Astrocyte (in vitro differentiated cells and primary cell): Measurements from ENCODE around the gene AVPR2. TPM values are rescaled to one million over a fixed set of nuclear protein-coding genes. Genes with fewer than 3 reads are reported as not detected.

ENCODE experiments used
- DNase-seq: peaks from one replicate; pipeline ENCODE4 v3.0.0-alpha.2; 2010; ENCODE audit warnings: low read depth
- FAIRE-seq: peaks from 2 replicates; lab custom pipeline; 2011; peaks lifted over from hg19 to GRCh38; lab: Jason Lieb, UNC
- H2AFZ ChIP-seq: 2 replicates; pipeline ENCODE4 v1.6.0; 2012; ENCODE audit warnings: low read depth, low read length, inconsistent platforms
- H3K27ac ChIP-seq: 2 replicates; pipeline ENCODE4 v1.5.1; 2011; ENCODE audit warnings: low read depth, low read length, inconsistent platforms
- H3K27me3 ChIP-seq: 2 replicates; pipeline ENCODE4 v1.6.0; 2011; ENCODE audit warnings: low read length, inconsistent platforms; ENCODE audit not compliant: insufficient read depth
- H3K36me3 ChIP-seq: 2 replicates; pipeline ENCODE4 v1.5.1; 2011; ENCODE audit warnings: low read length, inconsistent platforms; ENCODE audit not compliant: insufficient read depth
- H3K4me1 ChIP-seq: 2 replicates; pipeline ENCODE4 v1.5.1; 2011; ENCODE audit warnings: low read length, inconsistent platforms; ENCODE audit not compliant: insufficient read depth
- H3K4me2 ChIP-seq: 2 replicates; pipeline ENCODE4 v1.6.0; 2012; ENCODE audit warnings: low read length, inconsistent platforms
- H3K4me3 ChIP-seq: 2 replicates; pipeline ENCODE4 v1.5.1; 2011; ENCODE audit warnings: low read depth, mild to moderate bottlenecking, low read length, inconsistent platforms; ENCODE audit not compliant: insufficient read depth
- H3K79me2 ChIP-seq: 2 replicates; pipeline ENCODE4 v1.6.0; 2012; ENCODE audit warnings: mild to moderate bottlenecking, low read length, inconsistent platforms; ENCODE audit not compliant: insufficient read depth
- H3K9ac ChIP-seq: 2 replicates; pipeline ENCODE4 v1.6.0; 2012; ENCODE audit warnings: mild to moderate bottlenecking, low read length, inconsistent platforms
- H3K9me3 ChIP-seq: 2 replicates; pipeline ENCODE4 v1.5.1; 2012; ENCODE audit warnings: low read depth, mild to moderate bottlenecking, low read length, inconsistent platforms; ENCODE audit not compliant: insufficient read depth
- H4K20me1 ChIP-seq: 2 replicates; pipeline ENCODE4 v1.6.0; 2012; ENCODE audit warnings: low read length, inconsistent platforms; ENCODE audit not compliant: insufficient read depth
- H3K27ac Mint-ChIP-seq: one replicate; pipeline ENCODE4 v1.8.0; 2021; ENCODE audit warnings: mild to moderate bottlenecking, mixed read lengths; ENCODE audit not compliant: unreplicated experiment
- H3K27me3 Mint-ChIP-seq: one replicate; pipeline ENCODE4 v1.8.0; 2021; ENCODE audit warnings: low read depth, mixed read lengths; ENCODE audit not compliant: unreplicated experiment
- H3K36me3 Mint-ChIP-seq: one replicate; pipeline ENCODE4 v1.8.0; 2021; ENCODE audit warnings: low read depth, mixed read lengths; ENCODE audit not compliant: unreplicated experiment
- H3K4me1 Mint-ChIP-seq: one replicate; pipeline ENCODE4 v1.8.0; 2021; ENCODE audit warnings: low read depth, mixed read lengths; ENCODE audit not compliant: unreplicated experiment
- H3K4me3 Mint-ChIP-seq: one replicate; pipeline ENCODE4 v1.8.0; 2021; ENCODE audit warnings: mild to moderate bottlenecking, moderate library complexity, mixed read lengths; ENCODE audit not compliant: unreplicated experiment
- H3K9me3 Mint-ChIP-seq: one replicate; pipeline ENCODE4 v1.8.0; 2021; ENCODE audit warnings: mild to moderate bottlenecking, mixed read lengths; ENCODE audit not compliant: unreplicated experiment
- CTCF ChIP-seq: IDR thresholded peaks from 2 replicates; pipeline ENCODE4 v1.5.1; 2011; ENCODE audit warnings: low read depth, mild to moderate bottlenecking, inconsistent platforms, low read length, moderate library complexity; ENCODE audit not compliant: insufficient read depth
- EZH2 ChIP-seq: IDR thresholded peaks from 2 replicates; pipeline ENCODE4 v1.6.1; 2012; ENCODE audit warnings: mild to moderate bottlenecking, low read length, inconsistent platforms; ENCODE audit not compliant: insufficient read depth
- total RNA-seq: library from RNA; stranded (reverse); gene quantifications from 2 replicates; pipeline ENCODE4 v1.2.1, GENCODE V29; 2021

The AVPR2 gene
- total RNA-seq, 1 donor from 2014 or later, result not detected

- H3K27ac ChIP-seq, result peak overlapping the region; percentile 19
- no peak overlapping the region for H2AFZ ChIP-seq
- no peak for TF ChIP-seq EZH2
- no peak for TF ChIP-seq CTCF
These were observed 29.8 kb downstream of the AVPR2 start for GRCh38 chrX:153934148-153934761.

GRCh38 chrX:153934762-153935325 lies 30.4 kb downstream of the AVPR2 start, which contains the start of gene NAA10:
NAA10 (minus strand) TSS chrX:153935037; CDS start chrX:153934904, 133 bp downstream.
- H3K4me1 Mint-ChIP-seq, result no peaks in the 10 kb centered on the region
- no peak for FAIRE-seq
- Histone ChIP-seq H4K20me1 (peaks cover 13% of the 10 kb centered on the region), H3K4me1 (peaks cover 4% of the 10 kb centered on the region), H3K27me3 (no peaks in the 10 kb centered on the region), H2AFZ (peak within 1 kb of the TSS; percentile 47), H3K4me3 (peak within 1 kb of the TSS; percentile 75), H3K9me3 (no peaks in the 10 kb centered on the region), H3K4me2 (peak within 1 kb of the TSS; percentile 95), H3K36me3 (peaks cover 4% of the 10 kb centered on the region), H3K79me2 (peaks cover 34% of the 10 kb centered on the region), H3K27ac (peak within 1 kb of the TSS; percentile 19), H3K9ac (peak within 1 kb of the TSS; percentile 88)
- no peaks in the 10 kb centered on the region for H3K9me3 Mint-ChIP-seq
- no peak for TF ChIP-seq CTCF
- no peak for TF ChIP-seq EZH2
- no peaks in the 10 kb centered on the region for H3K27me3 Mint-ChIP-seq
- H3K36me3 Mint-ChIP-seq, result no peaks in the 10 kb centered on the region
- H3K27ac Mint-ChIP-seq, result peak within 1 kb of the TSS; percentile 77
- peak; percentile 45 for DNase-seq
- peak within 1 kb of the TSS; percentile 92 for H3K4me3 Mint-ChIP-seq

More at GRCh38 chrX:153934148-153934761, 29.8 kb downstream of the AVPR2 start:
- Mint-ChIP-seq H3K27ac (peak overlapping the region; percentile 77), H3K36me3 (no peaks in the 10 kb centered on the region), H3K4me1 (no peaks in the 10 kb centered on the region), H3K27me3 (no peaks in the 10 kb centered on the region), H3K9me3 (no peaks in the 10 kb centered on the region), H3K4me3 (peak overlapping the region; percentile 92)
- Histone ChIP-seq H3K27me3 (no peaks in the 10 kb centered on the region), H3K79me2 (peaks cover 34% of the 10 kb centered on the region), H3K36me3 (peaks cover 4% of the 10 kb centered on the region), H3K4me2 (peak overlapping the region; percentile 95), H4K20me1 (peaks cover 13% of the 10 kb centered on the region), H3K9ac (peak overlapping the region; percentile 88), H3K4me3 (peak overlapping the region; percentile 75), H3K4me1 (peaks cover 4% of the 10 kb centered on the region), H3K9me3 (no peaks in the 10 kb centered on the region)
- FAIRE-seq (no peak), DNase-seq (no peak)
